Panc1 (cell line): ENCODE data around the gene RBMS3. TPM values are rescaled to one million over a fixed set of nuclear protein-coding genes. Genes with fewer than 3 reads are reported as not detected.

ENCODE experiments used
- ATAC-seq: fragments of 200-7000 bp; cut with Tn5 transposase; 2 replicates; pipeline ENCODE4 v1.9.1; 2020; ENCODE audit warnings: mild to moderate bottlenecking, moderate library complexity
- BruUV-seq: library from RNA; stranded (reverse); fragments of 400-500 nt; replicated peaks from 2 replicates; lab custom pipeline; 2021; lab: Mats Ljungman, UMichigan
- CTCF ChIA-PET: fragments of 300-600 bp; sonication (Branson Sonifier 250); formaldehyde crosslinking; loops from one replicate; lab custom pipeline; 2022; ENCODE audit warnings: antibody characterized with exemption; lab: Charles Lee
- POLR2A ChIA-PET: fragments of 300-600 bp; sonication (Branson Sonifier 250); formaldehyde crosslinking; loops from one replicate; lab custom pipeline; 2022; ENCODE audit warnings: antibody characterized with exemption; lab: Charles Lee
- DNase-seq: peaks from one replicate; pipeline ENCODE4 v3.0.0-alpha.2; 2010; ENCODE audit warnings: low read depth, low spot score
- H3K27ac ChIP-seq: 2 replicates; pipeline ENCODE4 v1.5.1; 2011; ENCODE audit warnings: mild to moderate bottlenecking, low read length, inconsistent platforms
- H3K27me3 ChIP-seq: fragments of 200-500 bp; sonication (Bioruptor generic); 2 replicates; pipeline ENCODE4 v1.6.0; 2014; ENCODE audit warnings: low read length, inconsistent platforms; ENCODE audit not compliant: control insufficient read depth, insufficient read depth
- H3K36me3 ChIP-seq: fragments of 200-500 bp; sonication (Bioruptor generic); 2 replicates; pipeline ENCODE4 v1.5.1; 2014; ENCODE audit warnings: inconsistent platforms, mild to moderate bottlenecking, low read length, moderate library complexity; ENCODE audit not compliant: control insufficient read depth, insufficient read depth
- H3K4me1 ChIP-seq: 2 replicates; pipeline ENCODE4 v1.5.1; 2011; ENCODE audit warnings: inconsistent platforms, mild to moderate bottlenecking, low read length, moderate library complexity; ENCODE audit not compliant: control insufficient read depth, insufficient read depth
- H3K4me3 ChIP-seq, 2 experiments: 2 replicates each; pipeline ENCODE4 v1.5.1; 2011 to 2012; ENCODE audit warnings: low read depth in 2 of 2, low read length in 2 of 2, mild to moderate bottlenecking in 2 of 2, inconsistent platforms in 1 of 2, moderate library complexity in 1 of 2
- H3K9me3 ChIP-seq: fragments of 200-500 bp; sonication (Bioruptor generic); 2 replicates; pipeline ENCODE4 v1.5.1; 2014; ENCODE audit warnings: low read depth, mild to moderate bottlenecking, inconsistent platforms, low read length, moderate library complexity; ENCODE audit not compliant: control insufficient read depth, insufficient read depth
- CTCF ChIP-seq: fragments of 450-650 bp; IDR thresholded peaks from 2 replicates; pipeline ENCODE4 v1.5.1; 2017; ENCODE audit warnings: mild to moderate bottlenecking
- POLR2AphosphoS5 ChIP-seq: IDR thresholded peaks from 2 replicates; pipeline ENCODE4 v1.6.1; 2012; ENCODE audit warnings: mild to moderate bottlenecking, low read depth, low read length, moderate library complexity
- REST ChIP-seq, 2 experiments: IDR thresholded peaks; 2 replicates each; pipeline ENCODE4 v1.6.1; 2011 to 2012; ENCODE audit warnings: low read depth in 2 of 2, control low read depth in 1 of 2, low read length in 1 of 2, mild to moderate bottlenecking in 1 of 2, moderate library complexity in 1 of 2; ENCODE audit not compliant: insufficient read depth in 1 of 2
- SIN3A ChIP-seq: IDR thresholded peaks from 2 replicates; pipeline ENCODE4 v1.6.1; 2012; ENCODE audit warnings: low read depth, mild to moderate bottlenecking, low read length, moderate library complexity, borderline replicate concordance; ENCODE audit not compliant: insufficient read depth
- TCF7L2 ChIP-seq: IDR thresholded peaks from 2 replicates; pipeline ENCODE4 v1.6.1; 2011; ENCODE audit warnings: mild to moderate bottlenecking, low read depth, low read length, inconsistent platforms
- in situ Hi-C: cut with HindIII; loops from 2 replicates; pipeline ENCODE4 v1.10.0; 2016; ENCODE audit warnings: low sequenced_read_pairs, low pct_unique_long_range_greater_than_20kb
- intact Hi-C: fragments of 100-400 bp; cut with micrococcal nuclease; formaldehyde crosslinking; loops from one replicate; pipeline ENCODE4 v1.10.0; 2022; ENCODE audit not compliant: unreplicated experiment
- total RNA-seq: library from RNA; stranded (reverse); gene quantifications from one replicate; pipeline ENCODE4 v1.2.1, GENCODE V29; 2021; ENCODE audit not compliant: unreplicated experiment

The RBMS3 gene
- total RNA-seq, 1 experiment from 2014 or later = 1.1 TPM

GRCh38 chr3:29772436-29772835 lies 491.6 kb downstream of the RBMS3 start:
- Histone ChIP-seq H3K36me3 (no peaks in the 10 kb centered on the region), H3K9me3 (no peaks in the 10 kb centered on the region), H3K4me1 (no peaks in the 10 kb centered on the region), H3K27ac (no peak overlapping the region), H3K27me3 (no peaks in the 10 kb centered on the region), H3K4me3 (no peak overlapping the region)
- CTCF ChIA-PET = no interaction called here
- no TSS peak for BruUV-seq
- DNase-seq (no peak), ATAC-seq (no peak)
- POLR2A ChIA-PET = no interaction called here
- TF ChIP-seq CTCF (no peak), SIN3A (no peak), POLR2AphosphoS5 (no peak), REST (IDR thresholded peaks at IDR 0.05; ENCODE audit: insufficient read depth in 1 of 2, low read depth in 2 of 2, low read length in 1 of 2) (no peak)
- intact Hi-C loops = no loop called here
- in situ Hi-C loops = no loop called here

GRCh38 chr3:29773481-29773880 lies 492.6 kb downstream of the RBMS3 start:
- no peaks in the 10 kb centered on the region for H3K4me1 ChIP-seq
- DNase-seq (no peak), ATAC-seq (no peak)
- H3K4me3 ChIP-seq = no peak overlapping the region
- no peaks in the 10 kb centered on the region for H3K9me3 ChIP-seq
- intact Hi-C loops = no loop called here
- ChIA-PET POLR2A (no interaction called here), CTCF (no interaction called here)
- no peaks in the 10 kb centered on the region for H3K27me3 ChIP-seq
- no TSS peak for BruUV-seq
- H3K27ac ChIP-seq = no peak overlapping the region
- no peaks in the 10 kb centered on the region for H3K36me3 ChIP-seq
- TF ChIP-seq POLR2AphosphoS5 = no peak
- no peak for TF ChIP-seq CTCF
- no peak for TF ChIP-seq REST (IDR thresholded peaks at IDR 0.05; ENCODE audit: insufficient read depth in 1 of 2, low read depth in 2 of 2, low read length in 1 of 2)
- no peak for TF ChIP-seq TCF7L2
- TF ChIP-seq SIN3A = no peak
- in situ Hi-C loops = no loop called here
